LNCAP (cell line): ENCODE results near the gene QSOX1.

Experiments used
- TF ChIP-seq, protein P1 (sequence below): fragments of 450-650 bp; IDR thresholded peaks from 2 replicates; pipeline ENCODE4 v1.5.1; 2017; ENCODE audit warnings: mild to moderate bottlenecking

The QSOX1 gene

GRCh38 chr1:180231506-180231921 is 76.8 kb downstream of the QSOX1 start:
- TF ChIP-seq, protein P1, sequence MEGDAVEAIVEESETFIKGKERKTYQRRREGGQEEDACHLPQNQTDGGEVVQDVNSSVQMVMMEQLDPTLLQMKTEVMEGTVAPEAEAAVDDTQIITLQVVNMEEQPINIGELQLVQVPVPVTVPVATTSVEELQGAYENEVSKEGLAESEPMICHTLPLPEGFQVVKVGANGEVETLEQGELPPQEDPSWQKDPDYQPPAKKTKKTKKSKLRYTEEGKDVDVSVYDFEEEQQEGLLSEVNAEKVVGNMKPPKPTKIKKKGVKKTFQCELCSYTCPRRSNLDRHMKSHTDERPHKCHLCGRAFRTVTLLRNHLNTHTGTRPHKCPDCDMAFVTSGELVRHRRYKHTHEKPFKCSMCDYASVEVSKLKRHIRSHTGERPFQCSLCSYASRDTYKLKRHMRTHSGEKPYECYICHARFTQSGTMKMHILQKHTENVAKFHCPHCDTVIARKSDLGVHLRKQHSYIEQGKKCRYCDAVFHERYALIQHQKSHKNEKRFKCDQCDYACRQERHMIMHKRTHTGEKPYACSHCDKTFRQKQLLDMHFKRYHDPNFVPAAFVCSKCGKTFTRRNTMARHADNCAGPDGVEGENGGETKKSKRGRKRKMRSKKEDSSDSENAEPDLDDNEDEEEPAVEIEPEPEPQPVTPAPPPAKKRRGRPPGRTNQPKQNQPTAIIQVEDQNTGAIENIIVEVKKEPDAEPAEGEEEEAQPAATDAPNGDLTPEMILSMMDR = peak; percentile 51

- TF ChIP-seq, protein P1 = no peak
Observed at GRCh38 chr1:180231936-180232335, 77.3 kb downstream of the QSOX1 start.

- TF ChIP-seq, protein P1 = no peak
Observed at GRCh38 chr1:180232521-180233043, 77.9 kb downstream of the QSOX1 start.

- TF ChIP-seq, protein P1 = no peak
Observed at GRCh38 chr1:180233191-180234011, 78.7 kb downstream of the QSOX1 start.

DNA sequence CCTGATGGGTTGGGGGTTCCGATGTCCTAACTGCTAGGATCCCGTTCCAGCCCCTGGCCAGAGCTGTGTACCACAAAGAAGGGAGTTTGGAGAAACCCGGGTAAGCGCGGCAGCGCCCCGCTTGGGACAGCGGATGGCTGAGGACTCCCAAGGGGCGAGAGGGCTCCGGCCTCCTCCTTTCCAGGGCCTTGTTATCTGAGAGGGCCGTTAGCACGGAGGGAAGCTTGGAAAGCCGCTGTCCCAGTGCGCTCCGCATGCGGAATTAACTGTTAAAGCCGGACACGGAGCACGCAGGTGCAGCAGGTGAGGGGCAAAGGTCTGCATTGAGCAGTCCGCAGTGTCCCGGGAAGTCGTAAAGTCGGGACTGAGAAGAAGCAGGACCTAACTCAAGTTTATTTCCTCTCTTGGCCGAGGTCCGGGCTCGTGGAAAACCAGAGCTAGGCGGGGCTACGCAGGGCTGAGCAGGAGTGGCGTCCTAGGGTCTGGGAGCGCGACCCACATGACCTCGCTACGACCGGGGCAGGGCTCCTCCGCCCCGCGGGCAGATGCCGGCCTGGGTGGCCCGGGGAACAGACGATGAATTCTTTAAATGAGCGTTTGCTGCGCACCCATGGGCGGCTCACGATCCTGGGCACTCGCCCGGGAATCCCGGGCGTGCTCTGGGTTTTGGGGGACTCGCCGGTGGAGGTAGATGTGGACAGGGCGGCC is 79.9 kb downstream of the QSOX1 start:
- TF ChIP-seq, protein P1 = no peak

DNA sequence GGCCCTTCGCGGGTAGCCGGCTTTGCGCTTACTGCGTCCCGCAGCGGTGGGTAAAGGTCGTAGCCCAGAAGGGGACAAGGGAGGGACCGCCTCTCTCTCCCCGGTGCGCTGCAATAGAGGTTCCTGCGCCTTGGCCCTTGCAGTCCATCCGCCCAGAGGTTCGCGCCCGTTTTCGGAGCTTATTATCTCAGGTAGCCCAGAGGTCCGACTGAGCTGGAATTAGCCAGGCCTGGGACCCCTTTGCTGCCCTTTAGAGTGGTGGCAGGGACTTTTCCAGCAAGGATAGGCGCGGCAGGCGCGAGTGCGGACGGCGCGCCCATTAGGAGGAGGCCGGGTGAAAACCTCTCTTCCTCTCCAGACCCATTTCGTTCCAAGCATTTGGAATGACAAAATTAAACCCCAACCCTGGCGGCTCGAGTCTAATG is 80.4 kb downstream of the QSOX1 start:
- TF ChIP-seq, protein P1 = no peak

DNA sequence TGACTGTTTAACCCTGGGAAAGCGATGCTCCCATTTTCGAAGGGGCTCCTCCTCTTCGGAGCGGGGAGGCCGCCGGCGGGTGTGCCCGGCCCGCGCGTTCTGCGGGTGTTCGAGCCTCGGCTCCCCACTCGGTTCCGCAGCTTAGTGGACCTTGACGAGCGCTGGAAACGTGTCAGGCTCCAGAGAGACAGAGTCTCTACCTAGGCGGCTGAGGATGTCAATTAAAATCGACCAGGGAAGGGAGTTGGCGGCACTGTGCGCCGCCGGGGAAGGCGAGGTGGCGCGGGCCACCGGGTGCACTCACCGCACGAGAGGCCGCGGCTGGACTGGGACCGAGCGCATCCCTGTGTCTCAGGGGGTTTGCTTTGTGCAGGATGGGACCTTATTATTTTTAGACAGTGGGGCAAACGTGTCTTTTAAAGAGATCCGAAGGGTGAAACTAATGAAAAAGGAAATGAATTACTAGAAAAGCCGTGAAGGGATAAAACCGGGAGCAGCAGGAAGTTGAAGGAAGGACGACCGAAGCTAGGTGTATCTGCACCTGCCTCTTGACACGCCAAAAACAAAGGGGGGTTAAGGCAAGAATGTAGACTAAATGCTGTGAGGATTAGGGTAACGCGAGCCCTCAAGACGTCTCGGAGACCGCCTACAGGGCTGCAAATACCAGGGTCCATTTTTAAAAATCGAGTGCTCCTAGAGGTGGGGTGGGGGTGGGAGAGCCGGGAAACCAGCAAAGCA is 81.0 kb downstream of the QSOX1 start:
- TF ChIP-seq, protein P1 = no peak
